ENCODE measurements around the gene SLC18B1. TPM values are rescaled to one million over a fixed set of nuclear protein-coding genes. Genes with fewer than 3 reads are reported as not detected.

SLC18B1 gene
- total and polyA plus RNA-seq, 2 of the 13 experiments (the other 11 are each of a cell fraction or from before 2014, with no cell fraction given): 11.4 to 13.8 TPM

- no TSS peak for BruUV-seq (replicated peaks)
- TF ChIP-seq PRDM4 (CRISPR knock-in tag; IDR thresholded peaks at IDR 0.05; ENCODE audit: borderline replicate concordance) (no peak), ZNF292 (CRISPR knock-in tag; IDR thresholded peaks at IDR 0.05; ENCODE audit: borderline replicate concordance, low read depth) (no peak), FOSL2 (CRISPR knock-in tag; IDR thresholded peaks at IDR 0.05) (no peak), TCF7L2 (IDR thresholded peaks at IDR 0.05; ENCODE audit: low read depth, low read length) (no peak), RELA (CRISPR knock-in tag; IDR thresholded peaks at IDR 0.05) (no peak), HCFC1 (IDR thresholded peaks at IDR 0.05; ENCODE audit: low read depth, low read length) (no peak), RAD21 (CRISPR knock-in tag; IDR thresholded peaks at IDR 0.05) (no peak), NCOR1 (IDR thresholded peaks at IDR 0.05; ENCODE audit: borderline replicate concordance, low read length) (no peak), ZNF446 (CRISPR knock-in tag; IDR thresholded peaks at IDR 0.05) (no peak), GRHL1 (CRISPR knock-in tag; conservative IDR thresholded peaks at IDR 0.05) (no peak), ZNF280B (CRISPR knock-in tag; IDR thresholded peaks at IDR 0.05; ENCODE audit: borderline replicate concordance) (no peak)
- Histone ChIP-seq H2AFZ (ENCODE audit: low read length) (no peak overlapping the region), H3K9me3 (ENCODE audit: low read length) (no peaks in the 10 kb centered on the region), H3K9ac (ENCODE audit: insufficient read depth, low read depth, low read length) (no peak overlapping the region), H3K4me3 (replicated peaks in 1 of 3; ENCODE audit: insufficient read depth in 1 of 3, low read depth in 2 of 3, low read length in 3 of 3) (no peak overlapping the region), H3K27ac (ENCODE audit: extremely low read length, insufficient read depth, low read length) (no peak overlapping the region), H3K36me3 (replicated peaks in 1 of 2; ENCODE audit: control insufficient read depth in 1 of 2, insufficient read depth in 2 of 2, low read length in 2 of 2) (no peaks in the 10 kb centered on the region), H3K4me1 (ENCODE audit: insufficient read depth, low read length) (no peaks in the 10 kb centered on the region), H3K79me2 (ENCODE audit: insufficient read depth, low read length) (no peaks in the 10 kb centered on the region), H4K20me1 (ENCODE audit: insufficient read depth, low read length) (no peaks in the 10 kb centered on the region), H3K4me2 (ENCODE audit: low read depth, low read length) (no peak overlapping the region), H3K27me3 (ENCODE audit: control insufficient read depth in 1 of 2, insufficient read depth in 2 of 2, low read length in 2 of 2) (0 out of 5 replicates have a peak, but pooled peaks cover 0 to 4% of the 10 kb centered on the region in 2 experiments)
- FAIRE-seq: no peak
- ChIA-PET POLR2A (no interaction called here), CTCF (ENCODE audit: low intra/inter-chr PET ratio, low total read pairs) (no interaction called here)
- in situ Hi-C loops (cut with HindIII; ENCODE audit: extremely low pct_ligation_motif_present, low pct_unique_long_range_greater_than_20kb) (loop anchor here (5.0 kb wide), 1 partner anchor 679 kb away; no protein-coding TSS in a partner anchor), intact Hi-C loops (cut with micrococcal nuclease; ENCODE audit: unreplicated experiment) (no loop called here)
- 4% methylated on average over 6 of the region's 6 CpGs for WGBS (ENCODE audit: low lambda C conversion rate)
- no peak for DNase-seq (ENCODE audit: low spot score)
- no peak for ATAC-seq
Measured at GRCh38 chr6:132832891-132833290, 34.5 kb upstream of the SLC18B1 start.

All from HepG2 (cell line).